GM12874 (cell line): Measurements from ENCODE around the gene SORL1.

Experiments
- TF ChIP-seq, protein P1 (sequence below): IDR thresholded peaks from 2 replicates; pipeline ENCODE4 v1.5.1; 2011; ENCODE audit warnings: low read depth, mild to moderate bottlenecking, control low read depth, low read length, moderate library complexity; ENCODE audit not compliant: insufficient read depth

SORL1 gene

GRCh38 chr11:121592708-121593107, 140.6 kb downstream of the SORL1 start:
- TF ChIP-seq, protein P1, sequence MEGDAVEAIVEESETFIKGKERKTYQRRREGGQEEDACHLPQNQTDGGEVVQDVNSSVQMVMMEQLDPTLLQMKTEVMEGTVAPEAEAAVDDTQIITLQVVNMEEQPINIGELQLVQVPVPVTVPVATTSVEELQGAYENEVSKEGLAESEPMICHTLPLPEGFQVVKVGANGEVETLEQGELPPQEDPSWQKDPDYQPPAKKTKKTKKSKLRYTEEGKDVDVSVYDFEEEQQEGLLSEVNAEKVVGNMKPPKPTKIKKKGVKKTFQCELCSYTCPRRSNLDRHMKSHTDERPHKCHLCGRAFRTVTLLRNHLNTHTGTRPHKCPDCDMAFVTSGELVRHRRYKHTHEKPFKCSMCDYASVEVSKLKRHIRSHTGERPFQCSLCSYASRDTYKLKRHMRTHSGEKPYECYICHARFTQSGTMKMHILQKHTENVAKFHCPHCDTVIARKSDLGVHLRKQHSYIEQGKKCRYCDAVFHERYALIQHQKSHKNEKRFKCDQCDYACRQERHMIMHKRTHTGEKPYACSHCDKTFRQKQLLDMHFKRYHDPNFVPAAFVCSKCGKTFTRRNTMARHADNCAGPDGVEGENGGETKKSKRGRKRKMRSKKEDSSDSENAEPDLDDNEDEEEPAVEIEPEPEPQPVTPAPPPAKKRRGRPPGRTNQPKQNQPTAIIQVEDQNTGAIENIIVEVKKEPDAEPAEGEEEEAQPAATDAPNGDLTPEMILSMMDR: no peak

DNA sequence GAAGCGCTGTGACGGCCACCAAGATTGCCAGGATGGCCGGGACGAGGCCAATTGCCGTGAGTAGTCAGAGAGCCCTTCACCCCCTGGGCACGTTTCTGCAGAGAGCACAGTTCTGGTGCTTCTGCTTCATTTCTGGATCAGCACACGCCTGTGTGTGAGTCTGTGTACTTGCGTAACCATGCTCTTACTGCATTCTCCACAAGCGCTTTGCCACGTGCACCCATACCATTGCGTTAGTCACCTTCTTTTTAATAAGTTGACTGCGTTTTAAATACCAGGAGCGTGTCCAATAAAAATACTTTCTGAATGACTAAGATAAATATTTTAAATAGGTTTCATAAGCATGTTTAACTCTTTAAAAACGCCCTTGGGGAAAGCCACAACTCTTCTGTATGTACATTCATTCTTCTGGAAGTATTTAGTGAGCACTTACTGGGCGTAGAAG, 143.6 kb downstream of the SORL1 start:
- TF ChIP-seq, protein P1: no peak

DNA sequence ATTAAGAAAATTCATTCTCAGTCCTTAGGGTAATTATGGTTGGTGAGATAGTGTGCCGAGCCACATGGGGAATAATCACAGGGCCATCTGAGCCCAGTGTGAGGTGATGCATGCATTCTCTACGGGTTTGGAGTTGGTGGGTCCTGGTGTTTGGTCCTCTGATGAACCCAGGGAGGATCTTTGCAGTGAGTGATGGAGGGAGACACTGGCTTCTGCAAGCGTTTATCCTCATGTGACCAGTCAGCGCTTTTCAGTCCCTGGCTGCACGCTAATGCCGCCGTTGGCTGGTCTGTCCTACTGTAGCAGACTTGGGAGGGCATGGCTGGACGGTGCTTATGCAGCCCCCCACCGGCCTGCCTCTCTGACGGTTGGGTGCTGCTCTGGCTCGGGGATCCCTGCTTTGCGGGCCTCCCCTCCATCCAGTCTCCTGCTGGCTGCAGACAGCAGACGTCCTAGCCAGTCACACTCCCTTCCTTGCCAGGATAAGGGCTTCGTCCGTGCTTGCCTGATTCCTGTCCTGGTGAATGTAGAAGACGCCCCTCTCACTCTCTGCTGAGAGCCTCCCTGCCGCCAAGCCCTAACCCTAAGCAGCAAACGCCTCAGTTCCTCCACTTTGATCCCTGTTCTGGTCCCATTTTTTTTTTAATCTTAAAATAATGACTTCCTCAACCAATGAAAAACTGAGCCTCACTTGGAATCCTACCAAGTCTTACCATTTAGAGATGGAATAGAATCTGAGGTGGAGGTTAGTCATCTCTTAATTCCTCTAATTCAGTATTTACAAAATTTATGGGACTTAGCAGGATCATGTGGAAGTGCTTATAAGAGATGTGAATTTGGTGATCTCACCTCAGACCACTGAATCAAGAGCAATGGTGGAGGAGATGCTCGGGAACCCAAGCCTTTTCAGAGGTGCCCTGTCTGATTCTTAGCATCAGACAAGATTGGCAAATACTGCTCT, 144.4 kb downstream of the SORL1 start:
- TF ChIP-seq, protein P1: no peak

DNA sequence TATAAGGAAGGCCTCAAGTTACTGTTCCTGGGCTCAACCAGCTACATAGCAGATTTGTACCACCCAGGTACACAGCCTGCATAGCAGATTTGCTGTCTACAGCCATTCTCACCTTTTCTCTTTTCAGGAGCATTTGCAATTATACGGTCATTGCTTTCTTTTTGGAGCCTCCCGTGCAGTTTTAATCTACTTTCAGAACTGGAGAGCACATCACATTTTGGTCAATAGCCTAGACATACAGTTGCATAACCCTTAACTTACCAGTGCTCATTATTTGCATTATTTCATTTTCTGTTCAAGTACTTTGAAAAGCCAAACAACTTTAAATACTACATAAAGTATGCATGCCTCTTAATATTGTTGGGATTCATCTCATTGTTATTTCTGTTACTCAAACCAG, 151.2 kb downstream of the SORL1 start:
- TF ChIP-seq, protein P1: no peak

DNA sequence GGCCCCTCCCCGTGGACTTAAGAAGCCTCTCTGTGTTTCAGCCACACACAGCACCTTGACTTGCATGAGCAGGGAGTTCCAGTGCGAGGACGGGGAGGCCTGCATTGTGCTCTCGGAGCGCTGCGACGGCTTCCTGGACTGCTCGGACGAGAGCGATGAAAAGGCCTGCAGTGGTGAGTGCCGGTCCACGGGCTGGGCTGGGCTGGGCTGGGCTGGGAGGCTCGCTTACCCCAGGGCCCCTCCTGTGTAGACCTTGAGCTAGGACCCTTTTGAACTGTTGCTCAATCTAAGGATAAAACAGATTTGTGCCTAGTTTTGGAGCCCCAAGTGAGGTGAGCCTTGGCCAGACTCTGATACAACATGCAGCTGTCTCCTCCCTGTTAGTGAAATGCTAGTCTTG, 152.0 kb downstream of the SORL1 start:
- TF ChIP-seq, protein P1: no peak

DNA sequence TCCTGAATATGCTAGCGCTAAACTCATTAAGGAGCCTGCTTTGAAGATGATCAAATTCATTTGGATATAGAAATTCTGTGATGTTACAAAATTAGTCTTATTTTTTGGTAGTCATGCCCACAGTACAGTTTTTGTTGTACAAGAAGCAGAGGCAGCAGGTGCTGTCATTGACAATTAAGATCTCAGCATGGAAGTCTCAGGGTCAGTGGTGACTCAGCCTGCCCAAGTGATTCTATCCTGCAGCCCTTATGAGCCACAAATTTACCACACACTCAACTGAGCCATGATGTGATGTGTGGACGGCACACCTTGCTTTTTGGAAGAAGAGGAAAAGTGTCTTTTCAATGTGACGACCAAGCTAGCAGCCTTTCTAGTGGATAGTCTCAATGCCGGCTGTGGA, 154.2 kb downstream of the SORL1 start:
- TF ChIP-seq, protein P1: no peak

DNA sequence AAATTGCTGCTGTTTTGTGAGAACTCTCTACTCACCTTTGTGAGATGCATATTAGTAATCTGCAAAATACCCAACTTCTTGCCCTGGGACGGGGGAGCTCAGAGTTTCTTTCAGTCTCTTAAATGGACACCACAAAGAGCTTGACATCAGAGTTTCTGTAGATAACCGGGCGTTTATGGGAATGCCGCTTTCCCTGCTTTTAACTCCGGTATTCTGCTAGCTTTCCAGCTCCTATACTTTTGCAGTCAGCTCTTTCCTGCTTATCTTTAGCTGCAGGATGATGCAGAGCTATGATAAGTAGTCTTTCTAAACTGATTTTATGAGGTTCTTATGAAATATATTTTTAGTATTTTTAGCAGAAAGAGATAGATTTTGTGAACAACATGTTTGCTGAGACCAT, 155.2 kb downstream of the SORL1 start:
- TF ChIP-seq, protein P1: no peak
